Ovary (tissue), 1 donor: ENCODE results near the gene HSPB1.

ENCODE experiments used
- EP300 ChIP-seq: sonication (generic); formaldehyde crosslinking; IDR thresholded peaks from one replicate; pipeline ENCODE4 v1.6.1; 2017; ENCODE audit warnings: antibody characterized with exemption
- POLR2A ChIP-seq: fragments of 450-650 bp; IDR thresholded peaks from one replicate; pipeline ENCODE4 v1.6.1; 2017; ENCODE audit warnings: antibody characterized with exemption, mild to moderate bottlenecking, moderate library complexity

GRCh38 chr7:76327610-76328009 is 25.1 kb downstream of the HSPB1 start:
- TF ChIP-seq POLR2A (no peak), EP300 (no peak)
